H1 (cell line): ENCODE results near the gene AP5S1. TPM values are rescaled to one million over a fixed set of nuclear protein-coding genes. Genes with fewer than 3 reads are reported as not detected.

Experiments used
- ASH2L ChIP-seq: fragments of 200-600, 300-600 bp; sonication (generic); IDR thresholded peaks from one replicate; pipeline ENCODE4 v1.7.1; 2017; ENCODE audit warnings: low read length
- CREB1 ChIP-seq: IDR thresholded peaks from 2 replicates; pipeline ENCODE4 v1.6.1; 2012; ENCODE audit warnings: inconsistent platforms
- SIRT6 ChIP-seq: IDR thresholded peaks from one replicate; pipeline ENCODE4 v1.7.1; 2012; ENCODE audit warnings: low read length, inconsistent platforms
- SP2 ChIP-seq: IDR thresholded peaks from 2 replicates; pipeline ENCODE4 v1.6.1; 2012; ENCODE audit warnings: mild to moderate bottlenecking, low read length, inconsistent platforms
- polyA plus RNA-seq, 7 experiments: library from polyadenylated mRNA; depleted of rRNA in 3 of 7; stranded (reverse) in 5 of 7; unstranded in 2 of 7; fragments of >200 nt in 5 of 7; fragments of 200-250 nt in 2 of 7; gene quantifications; 1 replicate in 5 of 7; 2 replicates in 1 of 7; 4 replicates in 1 of 7; pipeline versions ENCODE4 v1.2.1 to v1.2.3, GENCODE V29; 2011 to 2013; ENCODE audit warnings: missing spikeins in 2 of 7, mixed read lengths in 2 of 7
- total RNA-seq: library from RNA; stranded (reverse); fragmentation: NEBNext Ultra II Directional; extraction: Animal tissue kit (Norgen Biotek cat#: 25700); gene quantifications from 2 replicates; pipeline ENCODE4 v1.2.1, GENCODE V29; 2021
- TF ChIP-seq, protein P1 (sequence below): fragments of 300-600 bp; sonication (generic); IDR thresholded peaks from 2 replicates; pipeline ENCODE4 v1.7.1; 2012; ENCODE audit warnings: low read length, moderate library complexity, mild to moderate bottlenecking, inconsistent platforms; ENCODE audit not compliant: insufficient replicate concordance
- TF ChIP-seq, protein P2 (sequence below), 3 experiments: IDR thresholded peaks; 1 replicate in 2 of 3; 2 replicates in 1 of 3; pipeline versions ENCODE4 v1.5.1 to v1.6.1; 2011; ENCODE audit warnings: low read length in 3 of 3, mild to moderate bottlenecking in 3 of 3, inconsistent platforms in 2 of 3, low read depth in 1 of 3, moderate library complexity in 1 of 3; ENCODE audit not compliant: insufficient read depth in 1 of 3; ENCODE audit errors: control extremely low read depth in 1 of 3

The AP5S1 gene
- total and polyA plus RNA-seq, 2 of the 8 experiments (the other 6 are each of a cell fraction or from before 2014, with no cell fraction given): 3.3 to 3.7 TPM

DNA sequence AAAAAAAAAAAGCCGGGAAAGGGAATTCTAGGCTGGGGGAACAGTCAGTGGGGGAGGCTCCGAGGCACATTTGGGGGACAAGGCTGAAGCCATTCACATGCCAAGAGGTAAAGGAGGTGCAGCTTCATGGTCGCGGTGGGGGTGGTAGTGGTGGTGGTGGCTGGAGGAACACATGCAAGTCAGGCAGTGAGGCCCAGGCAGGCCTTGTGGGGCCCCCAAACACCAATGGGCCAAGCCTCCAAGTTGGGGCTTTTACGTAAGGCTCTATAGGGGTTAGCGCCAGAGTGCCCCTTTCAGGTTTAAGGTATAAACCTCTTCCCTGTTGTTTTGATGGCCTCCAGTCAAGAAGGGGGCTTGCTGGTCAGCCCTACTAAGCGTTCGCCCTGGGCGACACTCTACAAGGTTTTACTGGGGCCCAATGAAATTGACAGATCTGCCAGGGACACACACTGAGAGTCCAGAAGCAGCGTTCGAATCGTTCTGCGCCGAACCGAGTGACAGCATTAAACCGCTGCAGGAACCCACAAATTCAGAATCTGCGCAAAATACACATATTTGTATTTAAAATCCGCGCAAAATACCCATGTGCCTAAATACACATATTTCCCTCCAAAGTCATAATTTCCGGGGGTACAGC is 818 bp upstream of the AP5S1 start (continued):
- TF ChIP-seq SP2 (no peak), ASH2L (no peak), SIRT6 (no peak), CREB1 (no peak)
- TF ChIP-seq, protein P1, sequence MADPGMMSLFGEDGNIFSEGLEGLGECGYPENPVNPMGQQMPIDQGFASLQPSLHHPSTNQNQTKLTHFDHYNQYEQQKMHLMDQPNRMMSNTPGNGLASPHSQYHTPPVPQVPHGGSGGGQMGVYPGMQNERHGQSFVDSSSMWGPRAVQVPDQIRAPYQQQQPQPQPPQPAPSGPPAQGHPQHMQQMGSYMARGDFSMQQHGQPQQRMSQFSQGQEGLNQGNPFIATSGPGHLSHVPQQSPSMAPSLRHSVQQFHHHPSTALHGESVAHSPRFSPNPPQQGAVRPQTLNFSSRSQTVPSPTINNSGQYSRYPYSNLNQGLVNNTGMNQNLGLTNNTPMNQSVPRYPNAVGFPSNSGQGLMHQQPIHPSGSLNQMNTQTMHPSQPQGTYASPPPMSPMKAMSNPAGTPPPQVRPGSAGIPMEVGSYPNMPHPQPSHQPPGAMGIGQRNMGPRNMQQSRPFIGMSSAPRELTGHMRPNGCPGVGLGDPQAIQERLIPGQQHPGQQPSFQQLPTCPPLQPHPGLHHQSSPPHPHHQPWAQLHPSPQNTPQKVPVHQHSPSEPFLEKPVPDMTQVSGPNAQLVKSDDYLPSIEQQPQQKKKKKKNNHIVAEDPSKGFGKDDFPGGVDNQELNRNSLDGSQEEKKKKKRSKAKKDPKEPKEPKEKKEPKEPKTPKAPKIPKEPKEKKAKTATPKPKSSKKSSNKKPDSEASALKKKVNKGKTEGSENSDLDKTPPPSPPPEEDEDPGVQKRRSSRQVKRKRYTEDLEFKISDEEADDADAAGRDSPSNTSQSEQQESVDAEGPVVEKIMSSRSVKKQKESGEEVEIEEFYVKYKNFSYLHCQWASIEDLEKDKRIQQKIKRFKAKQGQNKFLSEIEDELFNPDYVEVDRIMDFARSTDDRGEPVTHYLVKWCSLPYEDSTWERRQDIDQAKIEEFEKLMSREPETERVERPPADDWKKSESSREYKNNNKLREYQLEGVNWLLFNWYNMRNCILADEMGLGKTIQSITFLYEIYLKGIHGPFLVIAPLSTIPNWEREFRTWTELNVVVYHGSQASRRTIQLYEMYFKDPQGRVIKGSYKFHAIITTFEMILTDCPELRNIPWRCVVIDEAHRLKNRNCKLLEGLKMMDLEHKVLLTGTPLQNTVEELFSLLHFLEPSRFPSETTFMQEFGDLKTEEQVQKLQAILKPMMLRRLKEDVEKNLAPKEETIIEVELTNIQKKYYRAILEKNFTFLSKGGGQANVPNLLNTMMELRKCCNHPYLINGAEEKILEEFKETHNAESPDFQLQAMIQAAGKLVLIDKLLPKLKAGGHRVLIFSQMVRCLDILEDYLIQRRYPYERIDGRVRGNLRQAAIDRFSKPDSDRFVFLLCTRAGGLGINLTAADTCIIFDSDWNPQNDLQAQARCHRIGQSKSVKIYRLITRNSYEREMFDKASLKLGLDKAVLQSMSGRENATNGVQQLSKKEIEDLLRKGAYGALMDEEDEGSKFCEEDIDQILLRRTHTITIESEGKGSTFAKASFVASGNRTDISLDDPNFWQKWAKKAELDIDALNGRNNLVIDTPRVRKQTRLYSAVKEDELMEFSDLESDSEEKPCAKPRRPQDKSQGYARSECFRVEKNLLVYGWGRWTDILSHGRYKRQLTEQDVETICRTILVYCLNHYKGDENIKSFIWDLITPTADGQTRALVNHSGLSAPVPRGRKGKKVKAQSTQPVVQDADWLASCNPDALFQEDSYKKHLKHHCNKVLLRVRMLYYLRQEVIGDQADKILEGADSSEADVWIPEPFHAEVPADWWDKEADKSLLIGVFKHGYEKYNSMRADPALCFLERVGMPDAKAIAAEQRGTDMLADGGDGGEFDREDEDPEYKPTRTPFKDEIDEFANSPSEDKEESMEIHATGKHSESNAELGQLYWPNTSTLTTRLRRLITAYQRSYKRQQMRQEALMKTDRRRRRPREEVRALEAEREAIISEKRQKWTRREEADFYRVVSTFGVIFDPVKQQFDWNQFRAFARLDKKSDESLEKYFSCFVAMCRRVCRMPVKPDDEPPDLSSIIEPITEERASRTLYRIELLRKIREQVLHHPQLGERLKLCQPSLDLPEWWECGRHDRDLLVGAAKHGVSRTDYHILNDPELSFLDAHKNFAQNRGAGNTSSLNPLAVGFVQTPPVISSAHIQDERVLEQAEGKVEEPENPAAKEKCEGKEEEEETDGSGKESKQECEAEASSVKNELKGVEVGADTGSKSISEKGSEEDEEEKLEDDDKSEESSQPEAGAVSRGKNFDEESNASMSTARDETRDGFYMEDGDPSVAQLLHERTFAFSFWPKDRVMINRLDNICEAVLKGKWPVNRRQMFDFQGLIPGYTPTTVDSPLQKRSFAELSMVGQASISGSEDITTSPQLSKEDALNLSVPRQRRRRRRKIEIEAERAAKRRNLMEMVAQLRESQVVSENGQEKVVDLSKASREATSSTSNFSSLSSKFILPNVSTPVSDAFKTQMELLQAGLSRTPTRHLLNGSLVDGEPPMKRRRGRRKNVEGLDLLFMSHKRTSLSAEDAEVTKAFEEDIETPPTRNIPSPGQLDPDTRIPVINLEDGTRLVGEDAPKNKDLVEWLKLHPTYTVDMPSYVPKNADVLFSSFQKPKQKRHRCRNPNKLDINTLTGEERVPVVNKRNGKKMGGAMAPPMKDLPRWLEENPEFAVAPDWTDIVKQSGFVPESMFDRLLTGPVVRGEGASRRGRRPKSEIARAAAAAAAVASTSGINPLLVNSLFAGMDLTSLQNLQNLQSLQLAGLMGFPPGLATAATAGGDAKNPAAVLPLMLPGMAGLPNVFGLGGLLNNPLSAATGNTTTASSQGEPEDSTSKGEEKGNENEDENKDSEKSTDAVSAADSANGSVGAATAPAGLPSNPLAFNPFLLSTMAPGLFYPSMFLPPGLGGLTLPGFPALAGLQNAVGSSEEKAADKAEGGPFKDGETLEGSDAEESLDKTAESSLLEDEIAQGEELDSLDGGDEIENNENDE: no peak
- TF ChIP-seq, protein P2, sequence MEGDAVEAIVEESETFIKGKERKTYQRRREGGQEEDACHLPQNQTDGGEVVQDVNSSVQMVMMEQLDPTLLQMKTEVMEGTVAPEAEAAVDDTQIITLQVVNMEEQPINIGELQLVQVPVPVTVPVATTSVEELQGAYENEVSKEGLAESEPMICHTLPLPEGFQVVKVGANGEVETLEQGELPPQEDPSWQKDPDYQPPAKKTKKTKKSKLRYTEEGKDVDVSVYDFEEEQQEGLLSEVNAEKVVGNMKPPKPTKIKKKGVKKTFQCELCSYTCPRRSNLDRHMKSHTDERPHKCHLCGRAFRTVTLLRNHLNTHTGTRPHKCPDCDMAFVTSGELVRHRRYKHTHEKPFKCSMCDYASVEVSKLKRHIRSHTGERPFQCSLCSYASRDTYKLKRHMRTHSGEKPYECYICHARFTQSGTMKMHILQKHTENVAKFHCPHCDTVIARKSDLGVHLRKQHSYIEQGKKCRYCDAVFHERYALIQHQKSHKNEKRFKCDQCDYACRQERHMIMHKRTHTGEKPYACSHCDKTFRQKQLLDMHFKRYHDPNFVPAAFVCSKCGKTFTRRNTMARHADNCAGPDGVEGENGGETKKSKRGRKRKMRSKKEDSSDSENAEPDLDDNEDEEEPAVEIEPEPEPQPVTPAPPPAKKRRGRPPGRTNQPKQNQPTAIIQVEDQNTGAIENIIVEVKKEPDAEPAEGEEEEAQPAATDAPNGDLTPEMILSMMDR (IDR thresholded peaks at IDR 0.05; ENCODE audit: control extremely low read depth in 1 of 3, insufficient read depth in 1 of 3, low read depth in 1 of 3, low read length in 3 of 3): no peak
- TF ChIP-seq, all 59 proteins: peak for 0
